ENCODE results near the gene HINT1.
A peak's percentile ranks its signal among the peaks of the same experiment; 100 is the strongest.

HINT1 gene

GRCh38 chr5:131171276-131171810 is 6.3 kb upstream of the HINT1 start:
- H3K27ac ChIP-seq: peak overlapping the region; percentile 79
- TF ChIP-seq ZFX (IDR thresholded peaks at IDR 0.05; ENCODE audit: borderline replicate concordance) (no peak), CTCF (IDR thresholded peaks at IDR 0.05) (no peak)

GRCh38 chr5:131170540-131171275 is 5.7 kb upstream of the HINT1 start, which contains the start of gene LYRM7:
Gene LYRM7 (plus strand): TSS chr5:131170944. CDS start chr5:131171021, 77 bp downstream.
- peak within 1 kb of the TSS; percentile 79 for H3K27ac ChIP-seq
- TF ChIP-seq CTCF (IDR thresholded peaks at IDR 0.05): no peak
- no peak for TF ChIP-seq ZFX (IDR thresholded peaks at IDR 0.05; ENCODE audit: borderline replicate concordance)

GRCh38 chr5:131169810-131170539 is 4.9 kb upstream of the HINT1 start:
- TF ChIP-seq ZFX (IDR thresholded peaks at IDR 0.05; ENCODE audit: borderline replicate concordance) (no peak), CTCF (IDR thresholded peaks at IDR 0.05) (no peak)
- peak overlapping the region; percentile 79 for H3K27ac ChIP-seq

GRCh38 chr5:131167615-131168014 is 2.6 kb upstream of the HINT1 start:
- TF ChIP-seq ZFX (IDR thresholded peaks at IDR 0.05; ENCODE audit: borderline replicate concordance) (no peak), CTCF (IDR thresholded peaks at IDR 0.05) (no peak)

GRCh38 chr5:131164191-131165118 is 601 bp downstream of the HINT1 start:
- TF ChIP-seq ZFX (IDR thresholded peaks at IDR 0.05; ENCODE audit: borderline replicate concordance) (peak; percentile 87; the same call in 1 of the 2 replicates), CTCF (IDR thresholded peaks at IDR 0.05) (no peak)

More at GRCh38 chr5:131167615-131168014, 2.6 kb upstream of the HINT1 start:
- H3K27ac ChIP-seq: no peak overlapping the region

GRCh38 chr5:131163276-131164119 is 1.6 kb downstream of the HINT1 start:
- TF ChIP-seq ZFX (IDR thresholded peaks at IDR 0.05; ENCODE audit: borderline replicate concordance) (no peak), CTCF (IDR thresholded peaks at IDR 0.05) (no peak)
- H3K27ac ChIP-seq: peak overlapping the region; percentile 90

More at GRCh38 chr5:131164191-131165118, 601 bp downstream of the HINT1 start:
- peak overlapping the region; percentile 90 for H3K27ac ChIP-seq
